ENCODE data around the gene MYLK.

Gene MYLK

DNA sequence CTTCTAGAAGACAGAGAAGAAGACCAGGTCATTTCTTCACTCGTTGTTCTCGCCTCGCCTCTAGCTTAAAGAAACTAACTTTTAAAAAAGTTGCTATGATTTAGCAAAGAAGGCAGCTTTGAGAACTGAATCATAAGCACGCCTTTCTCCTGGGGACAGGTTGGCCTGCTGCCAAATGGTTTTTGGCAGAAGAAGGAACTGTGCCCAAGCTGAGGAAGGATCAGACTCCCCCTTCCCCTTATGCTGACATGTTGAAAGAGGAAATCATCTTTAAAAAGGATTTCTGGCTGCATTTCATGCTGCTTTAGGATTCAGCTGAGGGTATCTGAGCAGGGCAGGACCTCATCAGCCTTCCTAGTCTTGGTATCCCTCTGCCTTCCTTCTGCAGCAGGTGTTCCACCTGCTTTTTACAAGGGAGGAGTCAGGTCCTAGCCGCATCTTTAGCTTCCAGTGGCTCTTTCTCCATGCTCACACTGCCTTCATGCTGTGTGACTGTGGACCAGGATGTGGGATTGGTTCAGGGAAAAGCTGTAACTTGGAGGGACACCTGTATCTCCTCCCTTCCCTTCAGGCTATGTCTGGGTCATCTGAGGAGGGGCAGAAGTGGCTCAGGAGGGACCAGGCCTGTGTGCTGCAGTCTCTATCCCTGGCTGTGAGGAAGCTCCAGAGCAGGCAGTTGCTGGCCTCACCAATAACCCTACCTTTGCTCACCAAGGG, 265.2 kb downstream of the MYLK start:
- TF ChIP-seq FOXP2 (optimal IDR thresholded peaks at IDR 0.05; ENCODE audit: borderline replicate concordance, extremely low read depth, extremely low read length, insufficient read depth): no peak
- no peak for TF ChIP-seq TAF1 (IDR thresholded peaks at IDR 0.05; ENCODE audit: borderline replicate concordance, insufficient read depth, low read length)
- TF ChIP-seq, protein P1, sequence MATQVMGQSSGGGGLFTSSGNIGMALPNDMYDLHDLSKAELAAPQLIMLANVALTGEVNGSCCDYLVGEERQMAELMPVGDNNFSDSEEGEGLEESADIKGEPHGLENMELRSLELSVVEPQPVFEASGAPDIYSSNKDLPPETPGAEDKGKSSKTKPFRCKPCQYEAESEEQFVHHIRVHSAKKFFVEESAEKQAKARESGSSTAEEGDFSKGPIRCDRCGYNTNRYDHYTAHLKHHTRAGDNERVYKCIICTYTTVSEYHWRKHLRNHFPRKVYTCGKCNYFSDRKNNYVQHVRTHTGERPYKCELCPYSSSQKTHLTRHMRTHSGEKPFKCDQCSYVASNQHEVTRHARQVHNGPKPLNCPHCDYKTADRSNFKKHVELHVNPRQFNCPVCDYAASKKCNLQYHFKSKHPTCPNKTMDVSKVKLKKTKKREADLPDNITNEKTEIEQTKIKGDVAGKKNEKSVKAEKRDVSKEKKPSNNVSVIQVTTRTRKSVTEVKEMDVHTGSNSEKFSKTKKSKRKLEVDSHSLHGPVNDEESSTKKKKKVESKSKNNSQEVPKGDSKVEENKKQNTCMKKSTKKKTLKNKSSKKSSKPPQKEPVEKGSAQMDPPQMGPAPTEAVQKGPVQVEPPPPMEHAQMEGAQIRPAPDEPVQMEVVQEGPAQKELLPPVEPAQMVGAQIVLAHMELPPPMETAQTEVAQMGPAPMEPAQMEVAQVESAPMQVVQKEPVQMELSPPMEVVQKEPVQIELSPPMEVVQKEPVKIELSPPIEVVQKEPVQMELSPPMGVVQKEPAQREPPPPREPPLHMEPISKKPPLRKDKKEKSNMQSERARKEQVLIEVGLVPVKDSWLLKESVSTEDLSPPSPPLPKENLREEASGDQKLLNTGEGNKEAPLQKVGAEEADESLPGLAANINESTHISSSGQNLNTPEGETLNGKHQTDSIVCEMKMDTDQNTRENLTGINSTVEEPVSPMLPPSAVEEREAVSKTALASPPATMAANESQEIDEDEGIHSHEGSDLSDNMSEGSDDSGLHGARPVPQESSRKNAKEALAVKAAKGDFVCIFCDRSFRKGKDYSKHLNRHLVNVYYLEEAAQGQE (IDR thresholded peaks at IDR 0.05; ENCODE audit: insufficient read depth in 1 of 2, low read depth in 2 of 2, low read length in 2 of 2): no peak
- TF ChIP-seq POLR2AphosphoS5 (IDR thresholded peaks at IDR 0.05; ENCODE audit: low read depth, low read length): no peak
- TF ChIP-seq SIN3A (IDR thresholded peaks at IDR 0.05; ENCODE audit: borderline replicate concordance, insufficient read depth, low read length): no peak

DNA sequence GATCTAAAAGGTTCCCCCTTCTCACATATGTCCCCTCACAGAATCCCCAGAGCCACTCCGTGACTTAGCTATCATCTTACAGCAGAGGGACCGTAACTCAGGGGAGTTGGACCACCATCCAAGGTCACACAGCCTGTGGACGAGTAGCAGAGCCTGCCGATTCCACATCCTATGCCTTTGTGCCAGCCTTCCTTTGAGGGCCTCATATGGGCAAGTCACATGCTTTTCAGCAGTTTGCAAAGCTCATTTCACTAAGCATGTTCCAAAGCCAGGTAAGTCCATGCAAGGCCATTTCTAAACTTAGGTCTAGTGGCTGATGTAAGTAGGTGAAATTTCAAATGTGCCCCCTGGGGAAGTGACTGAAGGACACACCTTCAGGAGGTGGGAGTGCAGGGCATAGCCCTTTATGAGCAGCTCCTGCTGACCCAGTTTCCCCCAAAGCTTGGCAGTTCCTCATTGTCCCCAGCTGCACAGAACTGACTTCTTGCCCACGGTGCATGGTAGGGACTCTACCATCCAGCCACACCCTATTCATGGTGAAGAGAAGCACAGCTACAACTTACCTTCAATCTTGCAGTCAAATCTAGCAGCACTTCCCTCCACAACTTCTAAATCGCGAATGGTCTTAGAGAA, 265.9 kb downstream of the MYLK start:
- TF ChIP-seq TAF1 (IDR thresholded peaks at IDR 0.05; ENCODE audit: borderline replicate concordance, insufficient read depth, low read length): no peak
- TF ChIP-seq SIN3A (IDR thresholded peaks at IDR 0.05; ENCODE audit: borderline replicate concordance, insufficient read depth, low read length): no peak
- TF ChIP-seq POLR2AphosphoS5 (IDR thresholded peaks at IDR 0.05; ENCODE audit: low read depth, low read length): no peak
- TF ChIP-seq, protein P1 (IDR thresholded peaks at IDR 0.05; ENCODE audit: insufficient read depth in 1 of 2, low read depth in 2 of 2, low read length in 2 of 2): no peak
- TF ChIP-seq FOXP2 (optimal IDR thresholded peaks at IDR 0.05; ENCODE audit: borderline replicate concordance, extremely low read depth, extremely low read length, insufficient read depth): no peak

DNA sequence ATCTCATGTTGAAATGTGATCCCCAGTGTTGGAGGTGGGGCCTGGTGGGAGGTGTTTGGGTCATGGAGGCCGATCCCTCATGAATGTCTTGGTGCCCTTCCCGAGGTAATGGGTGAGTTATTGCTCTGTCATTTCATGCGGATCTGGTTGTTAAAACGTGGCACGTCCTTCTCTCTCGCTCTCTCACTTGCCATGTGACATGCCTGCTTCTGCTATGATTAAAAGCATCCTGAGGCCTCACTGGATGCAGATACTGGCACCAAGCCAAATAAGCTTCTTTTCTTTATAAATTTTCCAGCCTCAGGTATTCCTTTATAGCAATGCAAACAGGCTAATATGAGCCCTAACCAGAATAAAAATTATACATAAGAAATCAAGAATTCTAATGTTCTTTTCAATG, 267.5 kb downstream of the MYLK start:
- TF ChIP-seq SIN3A (IDR thresholded peaks at IDR 0.05; ENCODE audit: borderline replicate concordance, insufficient read depth, low read length) (no peak), FOXP2 (optimal IDR thresholded peaks at IDR 0.05; ENCODE audit: borderline replicate concordance, extremely low read depth, extremely low read length, insufficient read depth) (no peak), TAF1 (IDR thresholded peaks at IDR 0.05; ENCODE audit: borderline replicate concordance, insufficient read depth, low read length) (no peak), POLR2AphosphoS5 (IDR thresholded peaks at IDR 0.05; ENCODE audit: low read depth, low read length) (no peak)
- TF ChIP-seq, protein P1 (IDR thresholded peaks at IDR 0.05; ENCODE audit: insufficient read depth in 1 of 2, low read depth in 2 of 2, low read length in 2 of 2): no peak

DNA sequence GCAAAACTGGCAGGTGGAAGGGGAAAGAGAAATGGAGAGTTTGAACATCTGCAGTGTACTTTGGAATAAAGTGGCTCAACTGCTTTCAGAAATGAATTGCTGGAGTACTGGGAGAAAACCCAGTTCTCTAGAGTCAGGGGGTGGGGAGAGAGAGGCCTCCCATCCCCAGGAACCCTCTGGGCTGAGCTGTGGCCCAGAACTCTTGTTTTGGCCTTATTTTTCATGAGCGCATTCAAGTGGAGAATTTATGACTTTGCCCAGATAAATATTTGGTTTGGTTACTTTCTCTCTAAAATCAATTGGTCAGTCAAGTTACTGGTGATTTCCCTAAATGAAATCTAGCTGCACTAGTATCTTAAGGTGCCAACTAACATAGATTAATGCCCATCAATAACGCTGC, 270.6 kb downstream of the MYLK start:
- TF ChIP-seq FOXP2 (optimal IDR thresholded peaks at IDR 0.05; ENCODE audit: borderline replicate concordance, extremely low read depth, extremely low read length, insufficient read depth): no peak
- no peak for TF ChIP-seq TAF1 (IDR thresholded peaks at IDR 0.05; ENCODE audit: borderline replicate concordance, insufficient read depth, low read length)
- no peak for TF ChIP-seq POLR2AphosphoS5 (IDR thresholded peaks at IDR 0.05; ENCODE audit: low read depth, low read length)
- no peak for TF ChIP-seq SIN3A (IDR thresholded peaks at IDR 0.05; ENCODE audit: borderline replicate concordance, insufficient read depth, low read length)
- TF ChIP-seq, protein P1 (IDR thresholded peaks at IDR 0.05; ENCODE audit: insufficient read depth in 1 of 2, low read depth in 2 of 2, low read length in 2 of 2): no peak

Data from PFSK-1 (cell line).